Stimulated activated naive CD4-positive, alpha-beta T cell treated with Interleukin-2 at 50 U/mL for 16 hours (primary cell): ENCODE data around the gene SMC4.
"Not testable (repeated sequence)": the region's sequence is repeated elsewhere in the genome, so short reads cannot be mapped to it uniquely, and the experiment has no call there.

Source experiments
- DNase-seq: peaks from one replicate; lab custom pipeline; 2025; lab: John Stamatoyannopoulos, UW

Gene SMC4

DNA sequence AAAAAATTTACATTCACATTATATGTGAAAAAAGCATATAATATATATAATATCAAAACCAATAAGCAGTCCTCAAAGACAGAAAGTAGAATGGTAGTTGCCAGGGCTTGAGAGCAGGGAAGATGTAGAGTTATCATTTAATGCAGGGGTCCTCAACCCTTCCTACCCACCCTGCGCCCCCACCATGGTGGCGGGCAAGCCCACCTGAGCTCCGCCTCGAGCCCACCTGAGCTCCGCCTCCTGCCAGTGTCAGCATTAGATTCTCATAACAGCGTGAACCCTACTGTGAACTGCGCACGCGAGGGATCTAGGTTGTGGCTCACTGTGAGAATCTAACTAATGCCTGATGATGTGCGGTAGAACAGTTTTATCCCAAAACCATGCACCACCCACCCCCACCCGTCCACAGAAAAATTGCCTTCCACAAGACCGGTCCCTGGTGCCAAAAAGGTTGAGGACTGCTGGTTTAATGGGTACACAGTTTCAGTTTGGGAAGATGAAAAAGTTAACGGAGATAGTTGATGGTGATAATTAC lies 47.1 kb downstream of the SMC4 start:
- no peak for DNase-seq

DNA sequence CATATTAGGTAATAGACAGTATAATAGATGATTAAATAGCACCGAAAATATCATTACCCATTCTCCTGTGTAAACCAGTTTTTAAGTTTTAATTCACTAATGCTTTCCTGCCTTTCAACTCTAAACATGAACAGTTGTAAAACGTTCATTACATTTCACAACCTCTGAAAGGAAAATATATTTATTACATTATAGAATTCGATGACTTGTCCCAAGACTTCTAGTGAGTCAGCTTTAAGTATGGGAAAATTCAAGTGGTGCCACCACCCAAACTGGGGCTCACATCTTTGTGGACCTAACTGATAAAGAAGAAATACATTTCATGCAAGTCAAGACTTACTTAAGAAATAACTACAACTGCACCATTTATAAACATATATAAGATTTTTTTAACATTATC lies 48.1 kb downstream of the SMC4 start:
- no peak for DNase-seq

DNA sequence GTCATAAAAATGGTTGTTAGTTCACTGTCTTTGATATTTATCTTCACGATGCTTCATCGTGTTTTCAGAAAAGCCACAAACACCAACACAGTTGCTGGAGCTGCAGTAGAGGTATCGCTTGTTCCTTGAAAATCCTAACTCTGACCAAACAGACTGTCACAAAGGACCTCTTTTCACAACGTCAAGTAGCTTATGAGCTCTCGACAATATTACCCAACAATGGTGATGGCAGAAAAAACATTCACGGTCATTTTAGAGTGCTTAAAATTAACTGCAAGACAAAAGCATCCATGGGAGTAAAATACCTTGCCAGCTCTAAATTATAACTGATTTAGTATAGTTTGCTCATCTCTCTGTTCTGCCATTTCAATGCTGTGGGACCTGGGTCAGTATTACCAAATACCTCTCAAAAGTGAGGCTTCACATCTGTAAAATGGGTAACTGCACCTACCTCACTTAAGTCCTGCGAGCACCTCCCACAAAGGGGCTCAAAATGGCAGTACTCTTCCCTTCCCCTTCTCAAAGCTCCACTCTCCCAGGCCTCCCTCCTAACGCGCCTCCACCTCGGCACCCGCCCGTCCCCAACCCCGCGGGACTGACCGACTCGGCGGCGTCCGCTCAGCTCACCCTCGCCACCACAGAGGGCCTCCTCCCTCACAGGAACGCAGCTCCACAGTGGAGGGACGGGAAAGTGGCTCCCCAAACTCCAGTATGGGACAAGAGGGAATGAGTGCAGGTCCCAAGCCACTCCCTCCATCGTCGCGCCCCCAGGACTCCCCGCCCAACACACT lies 49.6 kb downstream of the SMC4 start:
- DNase-seq: peak; percentile 45

DNA sequence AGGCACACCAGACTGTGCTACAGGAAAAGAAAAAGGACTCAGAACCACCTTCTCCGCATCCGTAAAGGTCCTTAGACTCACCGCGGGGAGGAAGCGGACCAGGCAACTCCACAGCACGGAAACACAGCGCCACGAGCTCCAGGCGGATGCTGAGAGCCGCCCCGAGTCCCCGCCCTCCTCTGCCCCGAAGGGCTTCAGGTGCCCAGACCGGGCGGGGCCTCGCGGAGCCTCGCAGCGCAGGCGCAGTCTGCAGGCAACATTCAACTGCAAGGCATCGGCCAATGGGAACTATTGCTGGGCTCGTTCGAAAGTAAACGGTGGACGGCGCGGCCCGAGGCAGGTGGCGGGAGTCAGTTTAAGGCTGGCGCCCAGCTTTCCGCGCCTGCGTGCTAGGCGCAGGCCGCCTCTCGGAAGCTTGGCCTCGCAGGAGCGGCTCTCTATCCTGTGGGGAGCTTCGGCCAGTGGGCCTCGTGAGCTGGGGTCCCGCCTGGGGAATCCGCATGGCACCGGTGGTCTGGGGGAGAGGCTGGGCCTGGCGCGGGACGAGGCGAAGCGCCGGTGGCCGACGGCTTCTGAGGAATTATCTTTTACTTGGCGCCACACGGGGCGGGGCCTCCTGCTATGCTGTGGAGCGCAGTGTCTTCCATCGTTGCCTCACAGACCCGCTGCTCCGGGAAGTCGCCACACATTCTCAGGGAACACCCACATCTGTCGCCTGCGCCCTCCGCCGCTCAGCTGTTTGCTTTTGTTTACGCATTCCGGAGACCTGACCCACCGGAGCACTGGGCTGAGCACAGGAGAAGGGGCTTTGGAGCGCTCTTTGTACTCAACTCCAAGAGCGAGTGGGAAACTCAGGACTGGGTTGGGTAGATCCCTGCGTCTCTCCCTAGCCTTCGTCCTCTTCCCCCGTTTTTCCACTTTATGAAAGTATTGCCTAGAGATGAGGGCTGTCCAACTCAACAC lies 50.5 kb downstream of the SMC4 start, which contains the start of gene TRIM59:
Gene TRIM59 (minus strand): TSS at position 151 of the 963 bp plus-strand sequence. CDS start 10,603 bp downstream, outside the sequence.
- DNase-seq: peak; percentile 97

DNA sequence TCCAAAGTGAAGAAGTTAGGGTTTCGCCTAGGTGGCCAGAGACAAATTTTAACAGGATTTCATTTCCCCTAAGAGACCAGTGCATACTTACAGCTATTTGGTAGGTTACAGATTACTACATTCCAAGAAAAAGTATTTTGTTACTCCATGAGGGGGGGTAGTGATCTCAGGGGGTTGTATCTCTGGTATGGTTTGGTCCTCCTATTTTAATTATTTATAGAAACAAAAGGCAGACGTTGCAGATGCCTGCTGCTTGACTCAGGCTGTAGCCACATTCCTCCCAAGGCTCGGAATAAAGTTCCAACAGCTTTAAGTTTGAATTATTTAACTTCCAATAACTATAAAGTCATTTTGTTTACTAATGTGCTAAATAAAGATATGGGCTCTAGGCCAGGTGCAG lies 51.4 kb downstream of the SMC4 start:
- DNase-seq: no peak

DNA sequence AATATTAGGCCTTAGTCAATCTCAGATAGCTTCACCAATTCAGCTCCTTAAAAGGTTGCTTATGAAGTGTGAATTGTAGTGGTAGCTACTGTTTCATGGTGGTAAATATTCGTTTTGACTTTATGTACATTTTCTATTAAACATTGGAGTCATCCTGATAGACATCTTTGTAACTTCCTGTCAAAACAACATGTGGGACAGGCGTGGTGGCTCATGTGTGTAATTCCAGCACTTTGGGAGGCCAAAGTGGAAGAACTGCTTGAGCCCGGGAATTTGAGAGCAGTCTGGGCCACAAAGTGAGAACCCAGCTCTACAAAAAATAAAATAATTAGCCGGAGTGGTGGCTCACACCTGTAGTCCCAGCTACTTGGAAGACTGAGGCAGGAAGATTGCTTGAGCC lies 52.2 kb downstream of the SMC4 start:
- DNase-seq: no peak

DNA sequence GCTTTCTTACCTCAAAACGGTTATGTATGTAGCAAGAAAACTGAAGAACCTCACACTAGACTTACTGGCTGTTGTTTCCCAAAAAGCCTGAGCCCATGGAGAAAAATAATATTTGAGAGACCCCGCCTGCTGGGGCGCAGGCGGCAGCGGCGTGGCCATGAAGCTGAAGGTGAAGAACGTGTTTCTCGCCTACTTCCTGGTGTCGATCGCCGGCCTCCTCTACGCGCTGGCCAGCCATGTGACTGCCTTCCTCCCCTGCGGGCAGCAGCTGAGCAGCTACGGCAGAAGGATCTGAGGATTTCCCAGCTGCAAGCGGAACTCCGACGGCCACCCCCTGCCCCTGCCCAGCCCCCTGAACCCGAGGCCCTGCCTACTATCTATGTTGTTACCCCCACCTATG lies 52.8 kb downstream of the SMC4 start:
- DNase-seq: not testable (repeated sequence)

DNA sequence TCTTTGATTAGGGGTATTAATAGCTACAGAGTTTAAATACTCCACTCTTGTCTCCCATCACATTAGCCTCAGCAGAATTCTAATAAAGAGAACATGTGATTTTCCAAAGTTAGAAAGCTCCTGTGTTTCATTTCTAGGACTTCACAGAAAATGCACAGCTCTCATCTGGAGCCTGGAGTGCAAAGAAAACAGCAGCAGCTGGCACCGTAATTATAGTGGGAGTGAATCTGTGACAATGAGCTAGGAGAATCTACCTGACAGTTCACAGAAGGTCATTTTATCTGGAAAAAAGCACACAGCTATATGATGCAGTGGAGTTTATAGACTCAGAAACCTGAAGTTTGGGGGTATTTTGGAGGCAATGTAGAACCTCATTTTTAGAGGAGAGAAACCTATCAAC lies 55.5 kb downstream of the SMC4 start:
- no peak for DNase-seq

DNA sequence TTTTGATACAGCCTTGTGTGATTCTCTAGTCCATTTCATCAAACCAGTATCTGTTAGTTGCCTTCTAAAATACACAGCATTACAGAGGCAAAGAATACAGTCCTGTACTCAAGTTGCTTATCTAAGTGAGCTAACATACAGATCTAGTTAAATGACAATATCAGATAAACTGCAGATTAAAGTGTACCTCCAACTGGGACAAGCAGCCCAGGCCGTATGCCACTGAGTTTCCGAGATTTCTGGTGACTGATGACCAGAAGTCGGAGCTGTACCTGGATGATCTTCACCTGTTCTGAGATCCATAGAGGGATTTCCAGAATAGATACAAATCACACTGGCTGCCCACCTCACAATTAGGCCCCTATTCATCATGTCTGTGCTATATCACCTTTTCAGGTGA lies 56.4 kb downstream of the SMC4 start:
- no peak for DNase-seq

DNA sequence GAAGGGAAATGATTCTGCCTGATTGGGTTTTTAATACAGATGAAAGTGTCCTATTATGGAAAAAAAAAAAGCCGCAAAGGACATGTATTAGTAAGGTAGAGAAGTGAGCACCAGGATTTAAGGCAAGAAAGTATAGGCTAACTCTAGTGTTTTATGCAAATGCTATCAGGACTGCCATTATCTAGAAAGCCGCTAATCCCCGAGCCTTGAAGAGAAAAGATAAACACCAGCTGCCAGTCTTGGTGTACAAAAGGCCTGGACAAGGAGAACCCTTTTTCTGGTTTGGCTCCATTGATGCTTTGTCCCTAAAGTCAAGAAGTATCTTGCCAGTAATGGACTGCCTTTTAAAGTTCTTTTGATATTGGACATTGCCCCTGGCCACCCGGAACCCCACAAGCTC lies 58.7 kb downstream of the SMC4 start:
- DNase-seq: no peak

DNA sequence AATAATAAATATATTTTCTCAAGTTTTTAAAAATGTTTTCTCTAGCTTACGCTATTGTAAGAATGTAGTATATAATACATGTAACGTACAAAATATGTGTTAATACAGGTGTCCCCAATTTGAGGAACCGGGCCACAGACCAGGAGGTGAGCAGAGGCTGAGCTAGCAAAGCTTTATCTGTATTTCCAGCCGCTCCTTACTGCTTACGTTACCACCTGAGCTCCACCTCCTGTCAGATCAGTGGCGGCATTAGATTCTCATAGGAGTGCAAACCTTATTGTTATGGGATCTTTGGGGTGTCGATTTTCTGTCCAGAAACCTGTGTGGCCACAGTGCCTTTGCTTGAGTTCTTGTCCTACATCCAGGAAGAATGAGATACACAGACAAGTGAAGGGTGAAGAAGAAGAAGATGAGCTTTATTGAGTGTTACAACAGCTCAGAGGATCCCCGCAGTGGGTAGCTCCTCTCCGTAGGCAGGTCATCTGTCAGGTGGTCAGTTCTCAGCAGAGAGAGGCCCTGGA lies 60.1 kb downstream of the SMC4 start:
- no peak for DNase-seq

DNA sequence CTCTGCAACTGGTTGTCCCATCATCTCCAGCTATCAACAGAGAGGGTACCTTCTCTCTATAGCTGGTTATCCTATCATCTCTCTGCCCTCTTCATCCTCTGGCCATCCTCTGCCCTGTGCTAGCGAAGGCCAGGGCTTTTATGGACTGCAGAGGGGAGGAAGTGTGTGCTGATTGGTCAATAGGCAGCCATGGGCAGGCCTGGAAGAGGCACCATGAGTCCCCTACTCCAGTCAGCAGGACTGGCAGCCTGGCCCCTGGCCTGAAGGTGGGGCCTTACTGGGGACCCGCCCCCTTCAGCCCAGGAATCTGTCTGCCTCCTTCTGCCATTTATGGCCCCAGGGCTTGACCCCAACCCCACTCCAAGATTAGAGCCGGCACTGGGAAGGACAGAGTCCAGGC lies 60.6 kb downstream of the SMC4 start:
- no peak for DNase-seq

DNA sequence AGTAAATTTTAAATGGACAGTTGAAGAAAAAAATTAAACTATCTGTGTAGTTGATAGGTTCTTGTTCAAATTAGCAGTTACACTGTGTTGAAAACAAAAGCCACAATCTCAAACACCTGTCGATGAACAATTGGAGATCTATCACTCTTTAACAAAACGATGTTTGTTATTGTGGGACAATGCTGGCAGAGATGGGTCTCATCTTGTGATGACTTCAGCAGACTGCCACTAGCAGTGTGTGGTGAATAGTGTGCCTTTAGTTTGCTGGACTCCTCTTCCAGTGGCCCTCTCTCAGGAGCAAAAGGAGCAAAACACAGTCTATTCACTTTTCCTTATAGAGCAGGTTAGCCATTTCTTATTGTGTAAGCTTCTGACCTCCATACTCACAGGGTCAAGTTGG lies 64.9 kb downstream of the SMC4 start:
- no peak for DNase-seq

DNA sequence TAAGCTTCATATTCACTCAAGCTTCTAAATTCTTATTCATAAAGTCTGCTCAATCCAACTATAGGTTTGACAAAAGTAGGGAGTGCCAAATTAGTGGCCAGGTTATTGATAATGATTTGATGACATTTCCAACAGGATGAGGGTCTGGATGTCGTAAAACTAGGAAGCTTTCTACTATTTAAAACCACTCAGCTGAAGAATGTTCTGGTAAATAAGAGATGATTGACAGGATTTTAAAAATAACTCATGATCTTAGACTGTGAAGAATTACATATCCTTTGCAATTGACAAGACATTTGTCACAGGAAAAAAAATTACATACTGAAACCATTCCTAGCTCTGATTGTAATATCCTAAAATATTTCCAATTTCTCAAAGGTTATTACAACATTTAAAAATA lies 65.5 kb downstream of the SMC4 start:
- no peak for DNase-seq

DNA sequence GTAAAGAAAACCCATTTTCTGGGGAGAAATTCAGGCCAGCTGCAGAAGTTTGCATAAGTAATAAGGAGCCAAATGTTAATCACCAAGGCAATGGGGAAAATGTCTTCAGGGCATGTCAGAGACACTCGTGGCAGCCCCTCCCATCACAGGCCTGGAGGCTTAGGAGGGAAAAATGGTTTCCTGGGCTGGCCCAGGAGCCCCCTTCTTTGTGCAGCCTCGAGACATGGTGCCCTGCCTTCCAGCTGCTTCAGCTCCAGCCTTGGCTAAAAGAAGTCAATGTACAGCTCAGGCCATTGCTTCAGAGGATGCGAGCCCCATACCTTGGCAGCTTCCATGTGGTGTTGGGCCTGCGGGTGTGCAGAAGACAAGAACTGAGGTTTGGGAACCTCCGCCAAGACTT lies 70.7 kb downstream of the SMC4 start:
- no peak for DNase-seq

DNA sequence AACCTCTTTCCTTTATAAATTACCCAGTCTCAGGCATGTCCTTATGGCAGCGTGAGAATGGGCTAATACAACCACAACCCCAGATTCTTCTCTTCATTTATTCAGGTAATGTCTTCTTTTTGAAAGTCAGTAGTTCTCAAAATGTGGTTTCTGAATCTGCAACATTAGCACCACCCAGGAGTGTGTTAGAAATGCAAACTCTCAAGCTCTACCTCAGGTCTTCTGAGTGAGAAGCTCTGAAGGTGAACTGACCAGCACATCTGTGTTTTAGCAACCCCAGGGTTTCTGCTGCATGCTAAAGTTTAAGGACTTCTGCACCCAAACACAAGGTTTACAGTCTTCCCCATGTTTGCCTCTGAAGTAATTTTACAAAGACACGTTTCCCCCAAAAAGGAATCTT lies 72.4 kb downstream of the SMC4 start:
- DNase-seq: no peak

DNA sequence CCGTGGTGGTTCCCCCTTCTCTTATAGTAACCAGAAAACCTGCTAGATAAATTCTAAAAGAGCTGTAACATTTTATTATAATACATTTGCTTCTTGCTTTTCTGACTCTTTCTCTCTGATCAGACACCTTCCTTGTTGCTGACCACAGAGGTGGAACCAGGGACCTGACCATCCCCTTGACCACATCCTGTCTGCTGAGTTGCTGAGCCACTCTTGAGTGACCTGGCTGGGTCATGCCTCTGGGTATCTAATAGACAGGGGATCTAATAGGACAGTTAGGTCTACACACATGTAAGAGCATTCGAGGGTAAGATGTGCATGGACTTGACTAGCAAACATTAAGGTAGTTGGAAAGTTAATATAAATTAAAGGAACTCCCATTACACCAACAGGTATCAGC lies 72.9 kb downstream of the SMC4 start:
- DNase-seq: no peak

DNA sequence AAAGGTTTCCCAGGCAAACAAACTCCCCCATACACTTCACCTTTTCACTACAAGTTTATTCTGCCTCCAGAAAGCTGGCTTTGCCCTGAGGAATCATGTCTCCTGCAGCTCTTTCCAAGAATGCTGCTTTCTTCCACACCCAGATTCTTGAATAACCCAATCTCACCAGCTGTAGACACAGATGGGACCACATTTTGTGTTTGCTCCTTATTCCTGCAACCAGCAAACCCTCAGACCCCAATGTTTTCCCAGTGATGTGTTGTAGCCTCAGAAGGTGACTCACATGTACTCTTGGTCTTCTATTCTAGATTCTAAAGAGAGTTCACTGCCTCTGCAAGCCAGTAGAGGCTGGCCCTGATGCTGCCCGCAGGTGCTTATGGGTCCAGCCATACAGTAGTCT lies 73.8 kb downstream of the SMC4 start:
- no peak for DNase-seq

DNA sequence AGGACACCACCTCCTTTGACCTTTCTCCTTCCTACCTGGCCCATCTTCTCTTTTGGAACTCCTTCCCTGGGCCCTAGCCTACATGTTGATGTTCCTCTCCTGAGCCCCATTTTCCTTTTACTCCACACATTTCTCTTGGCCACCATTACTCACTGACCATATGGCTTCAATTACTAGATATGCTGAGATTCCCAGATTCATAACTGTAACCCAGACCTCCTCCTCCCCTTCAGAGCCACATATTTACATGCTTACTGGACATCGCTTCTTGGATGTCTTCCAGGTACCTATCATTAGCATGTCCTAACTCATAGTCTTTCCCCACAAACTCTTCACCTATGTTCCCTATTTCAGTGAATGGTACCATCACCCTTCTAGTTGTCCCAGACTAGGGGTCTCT lies 74.5 kb downstream of the SMC4 start:
- no peak for DNase-seq

DNA sequence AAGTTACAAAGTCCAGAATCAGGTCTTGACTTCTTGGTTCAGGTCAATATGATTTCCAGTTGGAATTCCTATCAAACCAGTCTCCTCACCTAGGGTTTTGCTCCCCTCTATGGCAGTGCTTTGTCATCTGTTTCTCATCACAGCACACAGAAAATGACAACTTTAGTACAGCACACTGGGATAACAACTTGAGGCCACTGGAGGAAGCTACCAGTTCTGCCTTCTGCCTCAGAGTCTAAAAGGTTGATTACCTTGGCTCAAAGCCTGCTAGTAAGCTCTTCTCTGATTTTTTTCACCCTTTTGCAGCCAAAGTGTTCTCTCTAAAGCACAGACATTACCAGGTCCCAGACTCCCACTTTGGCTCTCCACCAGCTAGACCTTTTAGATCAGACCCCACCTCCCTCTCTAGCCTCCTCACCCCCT lies 75.0 kb downstream of the SMC4 start:
- DNase-seq: no peak

DNA sequence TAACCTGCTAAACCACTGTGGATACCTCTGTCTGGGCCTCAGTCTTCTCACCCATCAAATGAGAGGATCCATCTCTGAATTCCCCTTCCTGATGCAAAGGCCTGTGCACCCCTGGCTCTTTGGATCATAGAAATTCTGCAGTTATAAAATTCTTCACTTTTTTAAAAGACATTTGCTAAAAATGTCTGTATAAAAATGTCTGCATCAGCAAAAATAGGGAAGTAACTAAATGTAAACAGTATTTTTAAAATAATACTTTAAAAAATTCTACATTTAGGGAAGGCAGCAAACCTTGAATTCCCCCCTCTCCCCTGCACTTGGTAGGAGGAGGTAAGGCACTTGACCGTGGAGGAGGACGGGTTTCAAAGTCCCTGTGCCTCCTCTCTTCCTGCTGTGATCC lies 75.7 kb downstream of the SMC4 start:
- no peak for DNase-seq

DNA sequence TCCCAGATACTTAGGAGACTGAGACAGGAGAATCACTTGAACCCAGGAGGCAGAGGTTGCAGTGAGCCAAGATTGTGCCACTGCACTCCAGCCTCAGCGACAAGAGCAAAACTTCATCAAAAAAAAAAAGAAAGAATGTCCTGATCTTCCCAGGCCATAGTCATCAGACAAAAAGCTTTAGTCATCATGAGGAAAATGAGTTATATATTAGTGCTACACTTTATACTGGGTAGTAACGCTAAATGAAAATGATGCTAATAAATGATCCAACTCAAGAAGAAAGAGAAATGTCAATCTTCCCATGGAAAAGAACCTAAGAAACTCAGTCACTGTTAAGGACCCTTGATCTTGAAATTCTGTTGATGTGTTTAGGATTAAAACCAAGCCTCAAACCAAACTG lies 76.4 kb downstream of the SMC4 start:
- DNase-seq: no peak

DNA sequence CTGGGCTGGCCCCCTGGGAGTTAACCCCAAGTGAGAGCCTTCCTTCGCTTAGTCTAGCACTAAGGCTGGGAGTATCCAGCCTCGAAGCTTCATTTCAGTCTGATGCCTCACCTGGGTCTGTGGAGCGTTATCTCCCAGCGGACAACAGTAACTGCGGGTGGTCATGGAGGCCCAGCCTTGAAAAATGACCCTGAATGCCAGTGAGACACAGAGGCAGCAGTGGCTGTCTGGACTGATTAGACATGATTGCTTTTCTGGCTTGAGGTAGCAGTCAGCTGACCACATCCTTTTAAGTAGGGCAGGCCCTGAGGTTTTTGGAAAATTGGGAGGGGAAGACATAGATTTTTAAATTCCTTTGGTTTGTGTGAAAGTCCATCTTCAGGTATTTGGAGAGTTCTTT lies 78.3 kb downstream of the SMC4 start:
- DNase-seq: no peak
